D721Med (cell line): ENCODE data around the gene RDH14.

Source experiments
- DNase-seq: peaks from one replicate; pipeline ENCODE4 v3.0.0; 2011; ENCODE audit warnings: low spot score; ENCODE audit not compliant: insufficient read length
- FAIRE-seq: peaks from 2 replicates; lab custom pipeline; 2011; peaks lifted over from hg19 to GRCh38; lab: Jason Lieb, UNC
- CTCF ChIP-seq: IDR thresholded peaks from 2 replicates; pipeline ENCODE4 v1.5.1; 2012; ENCODE audit warnings: mild to moderate bottlenecking, control low read depth; ENCODE audit not compliant: insufficient read depth; ENCODE audit errors: missing control alignments

RDH14 gene

GRCh38 chr2:18566145-18566769, 5.8 kb upstream of the RDH14 start:
- DNase-seq (no peak), FAIRE-seq (no peak)
- no peak for TF ChIP-seq CTCF

GRCh38 chr2:18560797-18561085, 288 bp upstream of the RDH14 start:
- no peak for TF ChIP-seq CTCF
- DNase-seq, result no peak
- FAIRE-seq, result peak; percentile 11

GRCh38 chr2:18559531-18560030, 872 bp downstream of the RDH14 start:
- no peak for TF ChIP-seq CTCF
- FAIRE-seq (no peak), DNase-seq (no peak)

- FAIRE-seq (no peak), DNase-seq (no peak)
- no peak for TF ChIP-seq CTCF
These were observed 2.0 kb downstream of the RDH14 start for GRCh38 chr2:18558458-18558857.

GRCh38 chr2:18557121-18557520, 3.3 kb downstream of the RDH14 start:
- no peak for FAIRE-seq
- no peak for TF ChIP-seq CTCF
- DNase-seq, result no peak

GRCh38 chr2:18552351-18553077, 7.9 kb downstream of the RDH14 start:
- DNase-seq, result no peak
- no peak for TF ChIP-seq CTCF
- FAIRE-seq, result no peak

- FAIRE-seq (no peak), DNase-seq (no peak)
- no peak for TF ChIP-seq CTCF
These were observed 8.8 kb downstream of the RDH14 start for GRCh38 chr2:18551623-18552022.
